GM21367 (cell line): ENCODE measurements around the gene FOS.
A peak's percentile ranks its signal among the peaks of the same experiment; 100 is the strongest.
"Not testable (repeated sequence)": the region's sequence is repeated elsewhere in the genome, so short reads cannot be mapped to it uniquely, and the experiment has no call there.

Source experiments
- ATAC-seq: cut with Tn5 transposase; IDR thresholded peaks from one replicate; pipeline ENCODE4 v1.9.1; 2021; ENCODE audit not compliant: unreplicated experiment

Gene FOS

DNA sequence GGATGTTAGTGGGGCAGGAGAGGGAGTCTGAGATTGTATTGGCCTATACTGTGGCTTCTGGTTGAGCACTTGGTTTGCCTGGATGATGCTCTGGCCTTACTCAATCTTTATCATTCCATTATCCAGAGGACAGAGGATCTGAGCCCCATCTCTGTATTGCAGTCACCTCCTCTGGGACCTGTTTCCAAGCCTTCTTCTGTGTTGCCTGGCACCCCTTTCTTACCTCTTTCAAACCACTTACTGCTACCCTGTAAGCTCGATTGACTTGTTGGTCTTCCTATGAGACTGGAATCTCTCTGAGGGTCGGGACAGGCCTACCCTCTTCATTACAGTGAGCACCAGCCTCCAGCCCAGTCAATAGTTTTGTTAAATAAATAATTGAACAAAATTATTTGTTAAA is 3.0 kb upstream of the FOS start:
- ATAC-seq = no peak

GRCh38 chr14:75277008-75277814 is 1.4 kb upstream of the FOS start:
- ATAC-seq = no peak

- peak; percentile 4 for ATAC-seq
Measured at GRCh38 chr14:75277815-75278421, 710 bp upstream of the FOS start.

GRCh38 chr14:75279153-75279762 is 630 bp downstream of the FOS start:
- no peak for ATAC-seq

- ATAC-seq = no peak
Measured at GRCh38 chr14:75279763-75280290, 1.2 kb downstream of the FOS start.

GRCh38 chr14:75280291-75280830 is 1.7 kb downstream of the FOS start:
- ATAC-seq = no peak

GRCh38 chr14:75280831-75281653 is 2.4 kb downstream of the FOS start:
- no peak for ATAC-seq

- no peak for ATAC-seq
Measured at GRCh38 chr14:75281654-75282019, 3.0 kb downstream of the FOS start.

GRCh38 chr14:75282170-75282554 is 3.5 kb downstream of the FOS start:
- no peak for ATAC-seq

GRCh38 chr14:75282555-75283161 is 4.0 kb downstream of the FOS start:
- ATAC-seq = not testable (repeated sequence)

DNA sequence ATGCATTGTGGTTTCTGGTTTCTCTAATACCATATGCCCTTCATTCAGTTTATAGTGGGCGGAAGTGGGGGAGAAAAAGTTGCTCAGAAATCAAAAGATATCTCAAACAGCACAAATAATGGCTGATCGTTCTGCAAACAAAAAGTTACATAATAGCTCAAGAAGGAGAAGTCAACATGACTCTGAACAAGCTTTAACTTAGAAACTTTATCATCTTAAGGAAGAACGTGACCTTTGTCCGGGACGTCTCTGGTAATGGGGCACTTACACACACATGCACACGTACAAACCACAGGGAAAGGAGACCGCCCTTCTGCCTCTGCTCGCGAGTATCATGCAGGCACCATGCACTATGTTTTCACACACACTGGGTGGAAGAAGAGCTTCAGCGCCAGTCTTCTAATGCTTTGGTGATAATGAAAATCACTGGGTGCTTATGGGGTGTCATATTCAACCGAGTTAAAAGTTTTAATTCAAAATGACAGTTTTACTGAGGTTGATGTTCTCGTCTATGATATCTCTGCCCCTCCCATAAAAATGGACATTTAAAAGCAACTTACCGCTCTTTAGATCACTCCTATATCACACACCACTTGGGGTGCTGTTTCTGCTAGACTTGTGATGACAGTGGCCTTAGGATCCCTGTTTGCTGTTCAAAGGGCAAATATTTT is 4.7 kb downstream of the FOS start:
- ATAC-seq = no peak

DNA sequence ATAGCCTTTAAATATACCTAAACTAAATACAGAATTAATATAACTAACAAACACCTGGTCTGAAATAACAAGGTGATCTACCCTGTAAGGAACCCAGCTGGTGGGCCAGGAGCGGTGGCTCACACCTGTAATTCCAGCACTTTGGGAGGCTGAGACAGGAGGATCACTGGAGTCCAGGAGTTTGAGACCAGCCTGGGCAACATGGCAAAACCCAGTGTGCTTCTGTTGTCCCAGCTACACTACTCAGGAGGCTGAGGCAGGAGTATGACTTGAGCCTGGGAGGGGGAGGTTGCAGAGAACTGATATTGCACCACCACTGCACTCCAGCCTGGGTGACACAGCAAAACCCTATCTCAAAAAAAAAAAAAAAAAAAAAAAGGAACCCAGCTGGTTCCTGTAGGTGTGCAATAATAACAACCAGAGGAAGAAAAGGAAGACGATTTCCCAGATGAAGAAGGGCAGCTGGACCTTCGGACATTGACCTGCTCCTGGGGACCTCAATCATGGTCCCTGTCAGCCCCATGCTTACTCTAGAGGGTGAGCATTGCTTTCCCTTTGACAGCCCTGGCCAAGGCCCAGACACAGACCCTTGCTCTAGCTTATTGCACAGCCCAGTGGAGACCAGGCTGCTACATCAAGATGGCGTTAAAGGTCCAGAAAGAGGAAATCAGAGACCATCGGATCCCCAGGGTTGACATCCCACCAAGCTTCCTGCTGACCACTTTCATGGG is 5.4 kb downstream of the FOS start:
- no peak for ATAC-seq

- ATAC-seq = no peak
Measured at GRCh38 chr14:75285331-75285730, 6.7 kb downstream of the FOS start.

DNA sequence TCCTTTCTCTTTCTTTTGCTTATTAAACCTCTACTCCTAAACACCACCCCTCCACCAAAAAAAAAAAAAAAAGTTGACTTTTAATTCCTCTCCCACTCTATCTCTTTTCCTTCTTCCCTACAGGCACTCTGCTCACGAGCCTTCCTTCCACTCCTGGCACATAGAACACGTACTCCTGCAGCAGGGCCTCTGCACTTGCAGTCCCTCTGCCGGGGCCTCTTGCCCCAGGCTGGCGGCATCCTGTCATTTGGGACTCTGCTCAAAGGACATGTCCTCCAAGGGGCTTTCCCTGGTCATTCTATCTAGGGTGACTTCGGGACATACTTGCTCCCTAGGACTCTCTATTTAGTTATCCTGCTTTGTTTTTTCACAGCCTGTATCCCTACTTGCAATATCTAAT is 7.7 kb downstream of the FOS start:
- no peak for ATAC-seq

DNA sequence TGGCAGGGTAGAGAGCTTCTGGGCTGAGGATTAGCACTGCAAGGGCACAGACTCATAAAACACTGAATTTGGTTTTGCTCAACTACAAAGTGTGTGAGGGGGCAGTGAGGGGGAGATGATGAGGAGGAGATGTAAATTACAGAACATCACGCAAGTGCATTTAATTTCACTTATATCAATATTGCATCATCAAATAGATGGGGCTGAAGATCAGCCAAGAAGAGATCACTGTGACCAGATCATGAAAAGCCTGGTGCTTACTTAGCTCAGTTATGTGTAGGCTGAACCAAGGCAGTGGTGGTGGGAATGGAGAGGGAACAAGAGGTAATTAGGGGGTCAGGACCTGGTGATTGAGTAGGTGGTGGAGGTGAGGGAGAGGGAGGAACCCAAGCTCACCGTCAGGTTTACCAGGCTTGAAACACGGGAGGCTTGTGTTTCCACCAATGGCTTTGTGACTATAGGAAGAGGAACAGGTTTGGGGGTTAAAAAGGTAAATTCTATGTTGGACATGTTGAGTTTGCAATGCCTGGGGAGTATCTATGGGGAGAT is 11.3 kb downstream of the FOS start:
- no peak for ATAC-seq

GRCh38 chr14:75290851-75291250 is 12.2 kb downstream of the FOS start:
- ATAC-seq = no peak

GRCh38 chr14:75291331-75291730 is 12.7 kb downstream of the FOS start:
- no peak for ATAC-seq

- no peak for ATAC-seq
Measured at GRCh38 chr14:75292101-75292563, 13.5 kb downstream of the FOS start.

DNA sequence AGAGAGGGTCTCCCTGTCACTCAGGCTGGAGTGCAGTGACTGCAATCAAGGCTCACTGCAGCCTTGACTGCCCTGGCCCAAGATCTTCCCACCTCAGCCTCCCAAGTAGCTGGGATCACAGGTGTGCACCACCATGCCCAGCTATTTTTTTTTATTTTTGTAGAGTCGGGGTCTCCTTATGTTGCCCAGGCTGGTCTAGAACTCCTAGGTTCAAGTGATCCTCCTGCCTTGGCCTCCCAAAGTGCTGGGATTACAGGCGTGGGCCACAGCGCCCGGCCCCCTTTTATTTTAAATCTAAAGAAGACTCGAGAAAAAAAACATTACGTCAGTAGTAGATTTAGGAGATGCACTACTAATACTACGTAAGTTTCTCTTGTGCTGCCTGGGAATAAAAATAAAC is 14.3 kb downstream of the FOS start:
- no peak for ATAC-seq
